ENCODE results near the gene GLT1D1.

The GLT1D1 gene

GRCh38 chr12:128989287-128989686 lies 136.0 kb downstream of the GLT1D1 start:
- Histone ChIP-seq H3K9me3 (ENCODE audit: insufficient read depth, low read length) (no peaks in the 10 kb centered on the region), H3K4me3 (ENCODE audit: insufficient read depth, low read length, poor library complexity, severe bottlenecking) (no peak overlapping the region), H3F3A (ENCODE audit: insufficient read depth) (no peaks in the 10 kb centered on the region), H3K27ac (ENCODE audit: low read depth, low read length) (no peak overlapping the region), H3K9ac (ENCODE audit: low read length) (no peak overlapping the region), H3K4me2 (ENCODE audit: low read depth, low read length, poor library complexity, severe bottlenecking) (no peak overlapping the region), H3K36me3 (ENCODE audit: low read length) (no peaks in the 10 kb centered on the region), H4K20me1 (ENCODE audit: low read depth, low read length) (no peaks in the 10 kb centered on the region), H3K9me2 (replicated peaks; ENCODE audit: insufficient read depth, low read length) (no peaks in the 10 kb centered on the region), H3K27me3 (ENCODE audit: low read length) (peaks cover 3% of the 10 kb centered on the region; the same call in 1 of the 2 replicates), H2AFZ (ENCODE audit: low read depth, low read length, severe bottlenecking) (no peak overlapping the region), H3K79me2 (ENCODE audit: insufficient read depth, low read length) (no peaks in the 10 kb centered on the region)
- TF ChIP-seq EZH2phosphoT487 (conservative IDR thresholded peaks at IDR 0.05; ENCODE audit: low read length) (no peak), CTCF (IDR thresholded peaks at IDR 0.05; ENCODE audit: insufficient read depth, low read length, poor library complexity, severe bottlenecking) (no peak)

GRCh38 chr12:128991716-128992115 lies 138.4 kb downstream of the GLT1D1 start:
- H3K36me3 ChIP-seq (ENCODE audit: low read length): no peaks in the 10 kb centered on the region
- no peak for TF ChIP-seq CTCF (IDR thresholded peaks at IDR 0.05; ENCODE audit: insufficient read depth, low read length, poor library complexity, severe bottlenecking)
- no peak for TF ChIP-seq EZH2phosphoT487 (conservative IDR thresholded peaks at IDR 0.05; ENCODE audit: low read length)
- H3K9ac ChIP-seq (ENCODE audit: low read length): no peak overlapping the region

GRCh38 chr12:128992116-128992515 lies 138.8 kb downstream of the GLT1D1 start:
- no peak overlapping the region for H3K4me2 ChIP-seq (ENCODE audit: low read depth, low read length, poor library complexity, severe bottlenecking)
- no peak overlapping the region for H3K4me3 ChIP-seq (ENCODE audit: insufficient read depth, low read length, poor library complexity, severe bottlenecking)
- H3K79me2 ChIP-seq (ENCODE audit: insufficient read depth, low read length): no peaks in the 10 kb centered on the region
- TF ChIP-seq EZH2phosphoT487 (conservative IDR thresholded peaks at IDR 0.05; ENCODE audit: low read length) (no peak), CTCF (IDR thresholded peaks at IDR 0.05; ENCODE audit: insufficient read depth, low read length, poor library complexity, severe bottlenecking) (no peak)
- no peaks in the 10 kb centered on the region for H4K20me1 ChIP-seq (ENCODE audit: low read depth, low read length)
- H3K27me3 ChIP-seq (ENCODE audit: low read length): peaks cover 3% of the 10 kb centered on the region; the same call in 1 of the 2 replicates
- no peaks in the 10 kb centered on the region for H3K36me3 ChIP-seq (ENCODE audit: low read length)
- H3K9ac ChIP-seq (ENCODE audit: low read length): no peak overlapping the region
- H3K9me2 ChIP-seq (replicated peaks; ENCODE audit: insufficient read depth, low read length): no peaks in the 10 kb centered on the region
- no peak overlapping the region for H3K27ac ChIP-seq (ENCODE audit: low read depth, low read length)
- H2AFZ ChIP-seq (ENCODE audit: low read depth, low read length, severe bottlenecking): no peak overlapping the region
- no peaks in the 10 kb centered on the region for H3K9me3 ChIP-seq (ENCODE audit: insufficient read depth, low read length)
- no peaks in the 10 kb centered on the region for H3F3A ChIP-seq (ENCODE audit: insufficient read depth)

More at GRCh38 chr12:128991716-128992115, 138.4 kb downstream of the GLT1D1 start:
- H3K27me3 ChIP-seq (ENCODE audit: low read length): peaks cover 3% of the 10 kb centered on the region; the same call in 1 of the 2 replicates
- no peak overlapping the region for H3K4me2 ChIP-seq (ENCODE audit: low read depth, low read length, poor library complexity, severe bottlenecking)
- H3F3A ChIP-seq (ENCODE audit: insufficient read depth): no peaks in the 10 kb centered on the region
- H3K9me3 ChIP-seq (ENCODE audit: insufficient read depth, low read length): no peaks in the 10 kb centered on the region
- H2AFZ ChIP-seq (ENCODE audit: low read depth, low read length, severe bottlenecking): no peak overlapping the region
- no peak overlapping the region for H3K4me3 ChIP-seq (ENCODE audit: insufficient read depth, low read length, poor library complexity, severe bottlenecking)
- H3K79me2 ChIP-seq (ENCODE audit: insufficient read depth, low read length): no peaks in the 10 kb centered on the region
- no peaks in the 10 kb centered on the region for H4K20me1 ChIP-seq (ENCODE audit: low read depth, low read length)
- H3K27ac ChIP-seq (ENCODE audit: low read depth, low read length): no peak overlapping the region
- H3K9me2 ChIP-seq (replicated peaks; ENCODE audit: insufficient read depth, low read length): no peaks in the 10 kb centered on the region
